Measurements from ENCODE around the gene STPG4. TPM values are rescaled to one million over a fixed set of nuclear protein-coding genes. Genes with fewer than 3 reads are reported as not detected.
"Not testable (repeated sequence)": the region's sequence is repeated elsewhere in the genome, so short reads cannot be mapped to it uniquely, and the experiment has no call there.

Gene STPG4
- total RNA-seq, 4 donors from 2014 or later, result 0.22 to 1.1 (median 0.42) TPM; not detected in 1

GRCh38 chr2:47126783-47127182 is 28.3 kb downstream of the STPG4 start:
- 93 to 94% methylated on average over 3 of the region's 3 CpGs for WGBS, 2 donors
- no peak for DNase-seq
- intact Hi-C loops (cut with DNase I), result no loop called here

GRCh38 chr2:47124740-47125139 is 30.4 kb downstream of the STPG4 start:
- DNase-seq; intact Hi-C loops (cut with DNase I); H3K9me3 ChIP-seq; H3K36me3 ChIP-seq; H3K4me3 ChIP-seq (replicated peaks in 1 of 3); H3K27me3 ChIP-seq; H3K4me1 ChIP-seq; H3K27ac ChIP-seq: not testable (repeated sequence)
- WGBS, 2 donors, result 93 to 95% methylated on average over 4 of the region's 4 CpGs

More at GRCh38 chr2:47126783-47127182, 28.3 kb downstream of the STPG4 start:
- Histone ChIP-seq H3K4me3 (replicated peaks in 1 of 3) (no peak overlapping the region), H3K4me1 (no peaks in the 10 kb centered on the region), H3K36me3 (no peaks in the 10 kb centered on the region), H3K27me3 (no peaks in the 10 kb centered on the region), H3K9me3 (no peaks in the 10 kb centered on the region), H3K27ac (no peak overlapping the region)
- TF ChIP-seq CTCF (IDR thresholded peaks at IDR 0.05), result no peak
- TF ChIP-seq POLR2A (IDR thresholded peaks at IDR 0.05), result no peak

GRCh38 chr2:47120424-47120823 is 34.7 kb downstream of the STPG4 start:
- intact Hi-C loops (cut with DNase I); H3K9me3 ChIP-seq; H3K4me3 ChIP-seq (replicated peaks in 1 of 3); H3K27ac ChIP-seq; H3K27me3 ChIP-seq; H3K4me1 ChIP-seq; H3K36me3 ChIP-seq; DNase-seq: not testable (repeated sequence)
- WGBS, 2 donors, result 86 to 95% methylated on average over 5 of the region's 5 CpGs

GRCh38 chr2:47119001-47119400 is 36.1 kb downstream of the STPG4 start:
- TF ChIP-seq CTCF (IDR thresholded peaks at IDR 0.05) (no peak), POLR2A (IDR thresholded peaks at IDR 0.05) (no peak)
- no peaks in the 10 kb centered on the region for H3K27me3 ChIP-seq
- DNase-seq, result no peak
- H3K4me3 ChIP-seq (replicated peaks in 1 of 3), result no peak overlapping the region
- H3K27ac ChIP-seq, result no peak overlapping the region
- intact Hi-C loops (cut with DNase I), result no loop called here
- H3K4me1 ChIP-seq, result no peaks in the 10 kb centered on the region
- no peaks in the 10 kb centered on the region for H3K9me3 ChIP-seq
- no peaks in the 10 kb centered on the region for H3K36me3 ChIP-seq
- 58 to 82% methylated on average over 2 of the region's 2 CpGs for WGBS, 2 donors

- WGBS, 2 donors, result 33 to 38% methylated on average over 2 of the region's 2 CpGs
- Histone ChIP-seq H3K9me3 (no peaks in the 10 kb centered on the region), H3K27me3 (no peaks in the 10 kb centered on the region), H3K4me3 (replicated peaks in 1 of 3) (no peak overlapping the region), H3K27ac (no peak overlapping the region), H3K36me3 (no peaks in the 10 kb centered on the region), H3K4me1 (no peaks in the 10 kb centered on the region)
- TF ChIP-seq POLR2A (IDR thresholded peaks at IDR 0.05) (no peak), CTCF (IDR thresholded peaks at IDR 0.05) (no peak)
- no peak for DNase-seq
- intact Hi-C loops (cut with DNase I), result no loop called here
These were observed 36.5 kb downstream of the STPG4 start for GRCh38 chr2:47118581-47118980.

GRCh38 chr2:47112665-47113435 is 42.3 kb downstream of the STPG4 start:
- no peak for DNase-seq
- no peak overlapping the region for H3K4me3 ChIP-seq (replicated peaks in 1 of 3)
- 90 to 96% methylated on average over 5 of the region's 5 CpGs for WGBS, 2 donors
- no peaks in the 10 kb centered on the region for H3K9me3 ChIP-seq
- TF ChIP-seq POLR2A (IDR thresholded peaks at IDR 0.05), result no peak
- no peak for TF ChIP-seq CTCF (IDR thresholded peaks at IDR 0.05)
- no peaks in the 10 kb centered on the region for H3K4me1 ChIP-seq
- H3K36me3 ChIP-seq, result no peaks in the 10 kb centered on the region
- intact Hi-C loops (cut with DNase I), result no loop called here
- H3K27me3 ChIP-seq, result no peaks in the 10 kb centered on the region
- no peak overlapping the region for H3K27ac ChIP-seq

Data from thyroid gland (tissue), 4 donors.